GM12892 (cell line): ENCODE data around the gene PPP2R2D.

Experiments used
- POLR2A ChIP-seq: IDR thresholded peaks from 2 replicates; pipeline ENCODE4 v1.6.1; 2011; ENCODE audit warnings: low read depth, low read length, control low read depth
- POLR2AphosphoS5 ChIP-seq: IDR thresholded peaks from 2 replicates; pipeline ENCODE4 v1.6.1; 2011; ENCODE audit warnings: low read depth, low read length, control low read depth

DNA sequence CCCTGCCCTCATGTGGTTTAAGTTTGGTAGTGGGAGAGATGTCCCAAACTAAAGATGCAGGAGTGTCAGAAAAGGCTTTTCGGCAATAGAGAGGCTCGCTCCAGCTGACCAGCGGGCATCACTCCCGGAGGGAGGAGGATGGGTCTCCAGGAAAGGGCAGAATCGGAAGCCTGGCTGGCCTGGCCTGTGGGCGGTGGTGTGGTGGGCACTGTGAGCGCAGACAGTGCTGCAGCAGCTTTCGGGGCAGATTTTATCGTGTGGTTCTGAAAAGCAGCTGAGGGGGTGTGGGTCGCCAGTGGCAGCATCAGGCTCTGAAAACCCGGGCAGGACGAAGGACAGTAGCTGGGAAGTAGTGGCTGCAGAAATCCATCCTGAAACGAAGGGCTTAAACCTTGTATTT is 68.1 kb downstream of the PPP2R2D start:
- TF ChIP-seq POLR2A (no peak), POLR2AphosphoS5 (no peak)
